Activated CD8-positive, alpha-beta memory T cell treated with anti-CD3 and anti-CD28 coated beads, Interleukin-2, amount 50 U/mL, for 24 hours (primary cell): Measurements from ENCODE around the gene TAP2.
"Not testable (repeated sequence)": the region's sequence is repeated elsewhere in the genome, so short reads cannot be mapped to it uniquely, and the experiment has no call there.

Source experiments
- DNase-seq: peaks from one replicate; pipeline ENCODE4 v3.0.0-alpha.2; 2020; ENCODE audit errors: extremely low read depth

The TAP2 gene

GRCh38 chr6:32838114-32838958 lies at the start of gene TAP2:
Gene TAP2 (minus strand): TSS chr6:32838739. CDS start chr6:32838233, 506 bp downstream.
- peak; percentile 88 for DNase-seq

- DNase-seq = no peak
Observed at GRCh38 chr6:32887616-32888015, 49.1 kb upstream of the TAP2 start.

GRCh38 chr6:32886681-32887383 lies 48.3 kb upstream of the TAP2 start:
- DNase-seq = no peak

GRCh38 chr6:32885698-32886286 lies 47.3 kb upstream of the TAP2 start:
- no peak for DNase-seq

GRCh38 chr6:32883789-32884188 lies 45.2 kb upstream of the TAP2 start:
- DNase-seq = no peak

- no peak for DNase-seq
Observed at GRCh38 chr6:32882879-32883250, 44.3 kb upstream of the TAP2 start.

GRCh38 chr6:32880962-32881361 lies 42.4 kb upstream of the TAP2 start:
- not testable (repeated sequence) for DNase-seq

GRCh38 chr6:32879691-32880090 lies 41.2 kb upstream of the TAP2 start:
- DNase-seq = no peak

GRCh38 chr6:32876603-32877002 lies 38.1 kb upstream of the TAP2 start:
- DNase-seq = no peak

GRCh38 chr6:32873947-32874346 lies 35.4 kb upstream of the TAP2 start:
- not testable (repeated sequence) for DNase-seq

- DNase-seq = peak; percentile 81
Observed at GRCh38 chr6:32868257-32868788, 29.8 kb upstream of the TAP2 start.

- DNase-seq = no peak
Observed at GRCh38 chr6:32867554-32868256, 29.2 kb upstream of the TAP2 start.

GRCh38 chr6:32867022-32867477 lies 28.5 kb upstream of the TAP2 start:
- no peak for DNase-seq

GRCh38 chr6:32865724-32866443 lies 27.3 kb upstream of the TAP2 start:
- DNase-seq = no peak

- no peak for DNase-seq
Observed at GRCh38 chr6:32862725-32863124, 24.2 kb upstream of the TAP2 start.

- DNase-seq = no peak
Observed at GRCh38 chr6:32860674-32861073, 22.1 kb upstream of the TAP2 start.

- DNase-seq = no peak
Observed at GRCh38 chr6:32858194-32858593, 19.7 kb upstream of the TAP2 start.

- DNase-seq = no peak
Observed at GRCh38 chr6:32857156-32857891, 18.8 kb upstream of the TAP2 start.

GRCh38 chr6:32855467-32856174 lies 17.1 kb upstream of the TAP2 start:
- no peak for DNase-seq
